Heart left ventricle (tissue), 16 donors: ENCODE measurements around the gene PRCC. TPM values are rescaled to one million over a fixed set of nuclear protein-coding genes. Genes with fewer than 3 reads are reported as not detected.

Source experiments
- ATAC-seq, 4 donors: fragments of 200-7000 bp; cut with Tn5 transposase; one replicate each; pipeline ENCODE4 v1.9.1; 2020 to 2022; ENCODE audit warnings: moderate library complexity in 4 of 4, mild to moderate bottlenecking in 3 of 4, moderate number of reproducible peaks in 1 of 4
- DNase-seq, 5 donors: peaks; one replicate each; pipeline ENCODE4 v3.0.0-alpha.2; 2020
- H3K27ac ChIP-seq, 12 donors: fragments of 200-600 bp; sonication (generic) in 4 of 12; one replicate each; pipeline versions ENCODE4 v1.5.0 to v1.8.0; 2016 to 2022; ENCODE audit warnings: mild to moderate bottlenecking in 2 of 12
- H3K27me3 ChIP-seq, 9 donors: fragments of 200-600 bp; sonication (generic) in 2 of 9; one replicate each; pipeline versions ENCODE4 v1.5.1 to v1.8.0; 2016 to 2022; ENCODE audit warnings: mild to moderate bottlenecking in 3 of 9
- H3K36me3 ChIP-seq, 9 donors: fragments of 200-600 bp; sonication (generic) in 2 of 9; one replicate each; pipeline versions ENCODE4 v1.5.0 to v1.8.0; 2018 to 2022; ENCODE audit warnings: mild to moderate bottlenecking in 2 of 9
- H3K4me1 ChIP-seq, 12 donors: fragments of 200-600 bp; sonication (generic) in 4 of 12; one replicate each; pipeline versions ENCODE4 v1.5.0 to v1.8.0; 2016 to 2022; ENCODE audit warnings: mild to moderate bottlenecking in 3 of 12
- H3K4me3 ChIP-seq, 12 donors: fragments of 200-600 bp; sonication (generic) in 4 of 12; one replicate each; pipeline versions ENCODE4 v1.5.0 to v1.8.0; 2017 to 2022; ENCODE audit warnings: mild to moderate bottlenecking in 9 of 12, moderate library complexity in 4 of 12
- H3K9me3 ChIP-seq, 12 donors: fragments of 200-600 bp; sonication (generic) in 4 of 12; one replicate each; pipeline versions ENCODE4 v1.5.0 to v1.8.0; 2016 to 2022; ENCODE audit warnings: mild to moderate bottlenecking in 1 of 12
- POLR2A ChIP-seq, 2 donors: fragments of 450-650 bp; IDR thresholded peaks; one replicate each; pipeline ENCODE4 v1.6.1; 2017; ENCODE audit warnings: antibody characterized with exemption in 2 of 2, mild to moderate bottlenecking in 2 of 2, moderate library complexity in 2 of 2
- WGBS, 4 donors: extraction: QIAGEN DNeasy Blood & Tissue Kit in 2 of 4; methylation state at CpG; one replicate each; pipeline versions ENCODE4 v1.1.5 to v1.1.7; 2013 to 2018; 5-methylcytosine and 5-hydroxymethylcytosine counted together
- intact Hi-C, 10 donors: fragments of 100-400 bp; cut with DNase I; formaldehyde crosslinking; loops; one replicate each; pipeline versions ENCODE4 v1.11.1 to v1.14.2; 2022
- polyA plus RNA-seq, 2 donors: library from polyadenylated mRNA; stranded (reverse); fragments of 200-250 nt; gene quantifications; one replicate each; pipeline ENCODE4 v1.2.3, GENCODE V29; 2013
- total RNA-seq, 9 donors: library from RNA; depleted of rRNA in 2 of 9; stranded (reverse); fragments of >200 nt in 2 of 9; fragmentation: NEBNext Ultra II Directional in 3 of 9; extraction: Animal tissue kit (Norgen Biotek cat#: 25700) in 3 of 9; gene quantifications; one replicate each; pipeline versions ENCODE4 v1.1.0 to v1.2.4, GENCODE V29; 2016 to 2023
- TF ChIP-seq, protein P1 (sequence below), 12 donors: fragments of 200-600 bp; sonication (generic) in 4 of 12; IDR thresholded peaks; one replicate each; pipeline versions ENCODE4 v1.5.0 to v1.8.0; 2018 to 2022; ENCODE audit warnings: antibody characterized with exemption in 12 of 12, mild to moderate bottlenecking in 5 of 12
- donor health status: ischemic (EF 13 %, LVEDD 7.1; RV severe dilation, severe dysfunction).
- donor health status: healthy with polysubstance abuse.
- donor health status: DM: no; HTN: yes; CAD: no.
- donor health status: DM: no; HTN: no; CAD: no.
- donor health status: ischemic (EF 25% LVEDD 6.9; RV normal size, moderate dysfunction).
- donor health status: ischemic (EF 25% LVEDD 5.7; RV mildly dilated, moderate dysfunction).
- donor health status: healthy.
- donor health status: DM: yes; HTN: yes; CAD: no.
- donor health status: ischemic (EF 35%, LVEDD 5.7; RV mildly dilated, moderate dysfunction).
- donor health status: nonischemic (EF 11% LVEDD 7.7; RV severe dilation, severe dysfunction).
- donor health status: DM: yes; HTN: yes; CAD: no.
- donor health status: PGD.
- donor health status: ischemic (EF 29% LVEDD 5.4; RV normal size, mild dysfunction).
- donor health status: nonischemic (EF 23%, LVEDD 6.1; RV moderate dilation, normal function).

Gene PRCC
- total and polyA plus RNA-seq, 11 donors, result 34.6 to 55.5 (median 39.0) TPM

DNA sequence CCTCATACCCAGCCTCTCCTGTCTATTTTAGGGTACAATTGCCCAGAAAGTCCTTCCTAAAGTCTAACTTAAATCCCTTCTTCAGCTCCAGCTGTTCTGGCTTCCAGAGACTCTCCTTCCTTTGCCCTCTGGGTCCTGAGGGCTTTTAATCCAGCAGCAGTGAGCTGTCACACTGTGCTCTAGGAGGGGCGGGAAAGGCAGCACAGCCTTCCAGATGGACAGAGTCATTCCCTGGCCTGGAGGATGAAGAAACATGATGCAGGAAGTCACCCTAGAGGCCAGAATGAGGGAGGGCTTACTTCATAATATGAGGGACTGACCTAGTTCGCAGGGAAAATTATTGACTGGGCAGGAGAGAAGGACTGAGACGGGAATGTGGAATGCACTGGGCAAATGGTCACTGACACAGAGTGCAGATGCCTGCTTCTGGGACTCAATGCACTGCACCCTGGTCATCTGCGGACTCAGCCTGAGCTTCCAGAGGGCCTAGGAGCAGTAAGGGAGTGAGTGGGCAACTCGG, 48.0 kb downstream of the PRCC start:
- TF ChIP-seq, protein P1, sequence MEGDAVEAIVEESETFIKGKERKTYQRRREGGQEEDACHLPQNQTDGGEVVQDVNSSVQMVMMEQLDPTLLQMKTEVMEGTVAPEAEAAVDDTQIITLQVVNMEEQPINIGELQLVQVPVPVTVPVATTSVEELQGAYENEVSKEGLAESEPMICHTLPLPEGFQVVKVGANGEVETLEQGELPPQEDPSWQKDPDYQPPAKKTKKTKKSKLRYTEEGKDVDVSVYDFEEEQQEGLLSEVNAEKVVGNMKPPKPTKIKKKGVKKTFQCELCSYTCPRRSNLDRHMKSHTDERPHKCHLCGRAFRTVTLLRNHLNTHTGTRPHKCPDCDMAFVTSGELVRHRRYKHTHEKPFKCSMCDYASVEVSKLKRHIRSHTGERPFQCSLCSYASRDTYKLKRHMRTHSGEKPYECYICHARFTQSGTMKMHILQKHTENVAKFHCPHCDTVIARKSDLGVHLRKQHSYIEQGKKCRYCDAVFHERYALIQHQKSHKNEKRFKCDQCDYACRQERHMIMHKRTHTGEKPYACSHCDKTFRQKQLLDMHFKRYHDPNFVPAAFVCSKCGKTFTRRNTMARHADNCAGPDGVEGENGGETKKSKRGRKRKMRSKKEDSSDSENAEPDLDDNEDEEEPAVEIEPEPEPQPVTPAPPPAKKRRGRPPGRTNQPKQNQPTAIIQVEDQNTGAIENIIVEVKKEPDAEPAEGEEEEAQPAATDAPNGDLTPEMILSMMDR (IDR thresholded peaks at IDR 0.05), result peak in 1 of 12 donors; percentile 11
- TF ChIP-seq POLR2A (IDR thresholded peaks at IDR 0.05), result peak in 1 of 2 donors; percentile 58
- peak; percentile 65 to 88 (median 86) for ATAC-seq
- Histone ChIP-seq H3K27me3 (peaks cover 0 to 8% (median 0%) of the 10 kb centered on the region in 9 donors), H3K36me3 (peaks cover 0 to 9% (median 0%) of the 10 kb centered on the region in 9 donors), H3K27ac (peak overlapping the region in 11 of 12 donors; percentile 62 to 90 (median 79)), H3K4me3 (peak overlapping the region in 10 of 12 donors; percentile 10 to 55 (median 48)), H3K9me3 (no peaks in the 10 kb centered on the region), H3K4me1 (peaks cover 5 to 37% (median 18%) of the 10 kb centered on the region in 12 donors)
- peak; percentile 74 to 86 (median 78) for DNase-seq
- intact Hi-C loops, result no loop called here
- 58 to 77% (median 65%) methylated on average over 5 of the region's 5 CpGs for WGBS, 4 donors

DNA sequence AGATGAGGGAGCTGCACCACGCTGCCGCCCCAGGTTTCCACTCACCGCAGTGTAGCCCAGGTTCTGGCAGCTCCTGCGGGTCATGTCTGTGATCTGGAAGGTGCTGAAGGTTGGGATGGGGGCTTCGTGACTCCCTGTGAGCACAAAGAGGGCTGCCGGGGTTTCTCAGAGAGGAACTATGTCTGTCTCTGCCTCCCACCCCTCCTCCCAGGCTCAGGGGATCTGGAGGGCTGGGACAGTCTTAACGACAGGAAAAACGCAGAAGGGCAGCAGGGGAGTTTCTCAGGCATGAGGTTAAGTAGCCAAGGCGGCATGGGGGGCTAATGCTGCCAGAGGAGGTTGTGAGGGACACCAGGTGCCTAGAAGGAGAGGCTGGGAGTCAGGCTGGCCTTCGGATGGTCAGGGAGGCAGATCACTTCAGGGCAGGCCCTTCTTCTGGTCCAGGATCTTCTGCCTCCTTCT, 48.7 kb downstream of the PRCC start:
- peak in 1 of 5 donors; percentile 43 for DNase-seq
- peak overlapping the region; percentile 39 to 90 (median 78) for H3K27ac ChIP-seq
- ATAC-seq, result peak in 1 of 4 donors; percentile 10
- no peaks in the 10 kb centered on the region for H3K9me3 ChIP-seq
- peaks cover 0 to 9% (median 0%) of the 10 kb centered on the region in 9 donors for H3K36me3 ChIP-seq
- H3K4me3 ChIP-seq, result peak overlapping the region in 11 of 12 donors; percentile 3 to 55 (median 48)
- peaks cover 5 to 37% (median 18%) of the 10 kb centered on the region in 12 donors for H3K4me1 ChIP-seq
- 48 to 62% (median 56%) methylated on average over 10 of the region's 10 CpGs for WGBS, 4 donors
- peaks cover 0 to 8% (median 0%) of the 10 kb centered on the region in 9 donors for H3K27me3 ChIP-seq
- TF ChIP-seq POLR2A (IDR thresholded peaks at IDR 0.05), result no peak
- TF ChIP-seq, protein P1 (IDR thresholded peaks at IDR 0.05), result no peak
- intact Hi-C loops, result no loop called here

DNA sequence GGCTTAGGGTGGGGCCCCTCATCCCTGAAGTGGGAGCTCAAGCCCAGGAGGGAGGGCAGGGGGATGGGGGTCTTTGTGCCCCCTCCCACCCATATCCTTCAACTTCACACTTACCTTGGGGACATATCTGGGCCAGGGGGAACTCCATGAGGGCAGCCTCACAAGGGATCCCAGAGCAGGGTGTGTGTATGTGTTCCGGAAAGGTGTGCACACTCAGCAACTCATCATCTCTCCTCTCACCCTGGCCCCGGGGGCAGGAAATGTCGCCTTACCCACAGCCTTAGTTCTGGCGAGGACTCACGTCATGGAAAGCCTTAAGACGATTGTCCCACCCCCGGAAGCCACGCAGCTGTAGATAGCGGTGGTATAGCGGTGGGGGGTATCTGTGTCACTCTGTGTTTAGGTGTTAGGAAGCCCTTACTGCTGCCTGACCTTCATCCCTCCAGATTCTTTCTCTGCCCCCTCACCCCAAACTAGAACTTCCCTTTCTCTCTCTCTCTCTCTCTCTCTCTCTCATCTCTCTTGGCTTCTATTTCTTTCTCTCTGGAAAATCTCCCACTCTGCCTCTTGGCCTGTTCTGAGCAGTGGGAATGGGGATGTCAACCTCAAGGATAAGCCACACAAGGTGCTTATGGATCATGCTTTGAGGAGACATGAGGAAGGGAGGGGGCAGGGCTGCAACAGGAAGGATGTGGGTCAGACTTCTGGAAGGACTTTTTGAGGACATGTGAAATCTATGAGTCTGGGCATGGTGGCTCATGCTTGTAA, 49.4 kb downstream of the PRCC start, which contains the start of gene SH2D2A:
Gene SH2D2A, minus strand, starts transcription at position 288 of the 768 bp plus-strand sequence. Its CDS starts 140 bp downstream, at position 148.
- DNase-seq, result peak; percentile 60 to 73 (median 71)
- ATAC-seq, result peak; percentile 20 to 67 (median 34)
- H3K36me3 ChIP-seq, result peaks cover 0 to 9% (median 0%) of the 10 kb centered on the region in 9 donors
- H3K4me3 ChIP-seq, result peak within 1 kb of the TSS in 11 of 12 donors; percentile 3 to 55 (median 48)
- H3K4me1 ChIP-seq, result peaks cover 5 to 37% (median 18%) of the 10 kb centered on the region in 12 donors
- TF ChIP-seq POLR2A (IDR thresholded peaks at IDR 0.05), result no peak
- TF ChIP-seq, protein P1 (IDR thresholded peaks at IDR 0.05), result no peak
- peak within 1 kb of the TSS; percentile 39 to 90 (median 78) for H3K27ac ChIP-seq
- WGBS, 4 donors, result 30 to 40% (median 34%) methylated on average over 10 of the region's 10 CpGs
- intact Hi-C loops, result no loop called here
- peaks cover 0 to 8% (median 0%) of the 10 kb centered on the region in 9 donors for H3K27me3 ChIP-seq
- no peaks in the 10 kb centered on the region for H3K9me3 ChIP-seq

DNA sequence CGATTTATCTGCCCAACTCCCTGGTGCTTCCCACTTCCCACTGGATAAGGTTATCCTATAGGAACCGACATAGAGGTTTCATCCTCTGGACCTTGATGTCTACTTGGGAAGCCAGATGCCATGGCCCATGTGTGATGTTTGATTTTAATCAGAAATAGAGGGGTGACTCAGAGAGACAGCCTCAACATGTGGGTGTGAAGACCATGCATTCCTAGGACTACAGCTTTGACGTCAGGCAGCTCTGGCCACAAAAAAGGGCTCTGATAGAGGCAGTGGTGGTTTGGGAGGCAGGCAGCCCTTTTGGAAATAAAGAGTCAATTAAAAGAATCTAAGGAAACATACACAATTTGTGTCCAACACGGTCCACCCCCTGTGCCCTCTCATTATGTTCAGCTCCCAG, 54.5 kb downstream of the PRCC start:
- WGBS, 4 donors, result 65 to 71% (median 69%) methylated on average over 4 of the region's 4 CpGs
- no peak for DNase-seq
- Histone ChIP-seq H3K9me3 (no peaks in the 10 kb centered on the region), H3K4me1 (peaks cover 0 to 9% (median 0%) of the 10 kb centered on the region in 12 donors), H3K27ac (no peak overlapping the region), H3K36me3 (no peaks in the 10 kb centered on the region), H3K27me3 (no peaks in the 10 kb centered on the region), H3K4me3 (no peak overlapping the region)
- peak in 1 of 4 donors; percentile 67 for ATAC-seq
- intact Hi-C loops, result no loop called here
- TF ChIP-seq, protein P1 (IDR thresholded peaks at IDR 0.05), result no peak
- TF ChIP-seq POLR2A (IDR thresholded peaks at IDR 0.05), result no peak
